Measurements from ENCODE around the gene TPCN1.
A peak's percentile ranks its signal among the peaks of the same experiment; 100 is the strongest.
"Not testable (repeated sequence)": the region's sequence is repeated elsewhere in the genome, so short reads cannot be mapped to it uniquely, and the experiment has no call there.

TPCN1 gene

DNA sequence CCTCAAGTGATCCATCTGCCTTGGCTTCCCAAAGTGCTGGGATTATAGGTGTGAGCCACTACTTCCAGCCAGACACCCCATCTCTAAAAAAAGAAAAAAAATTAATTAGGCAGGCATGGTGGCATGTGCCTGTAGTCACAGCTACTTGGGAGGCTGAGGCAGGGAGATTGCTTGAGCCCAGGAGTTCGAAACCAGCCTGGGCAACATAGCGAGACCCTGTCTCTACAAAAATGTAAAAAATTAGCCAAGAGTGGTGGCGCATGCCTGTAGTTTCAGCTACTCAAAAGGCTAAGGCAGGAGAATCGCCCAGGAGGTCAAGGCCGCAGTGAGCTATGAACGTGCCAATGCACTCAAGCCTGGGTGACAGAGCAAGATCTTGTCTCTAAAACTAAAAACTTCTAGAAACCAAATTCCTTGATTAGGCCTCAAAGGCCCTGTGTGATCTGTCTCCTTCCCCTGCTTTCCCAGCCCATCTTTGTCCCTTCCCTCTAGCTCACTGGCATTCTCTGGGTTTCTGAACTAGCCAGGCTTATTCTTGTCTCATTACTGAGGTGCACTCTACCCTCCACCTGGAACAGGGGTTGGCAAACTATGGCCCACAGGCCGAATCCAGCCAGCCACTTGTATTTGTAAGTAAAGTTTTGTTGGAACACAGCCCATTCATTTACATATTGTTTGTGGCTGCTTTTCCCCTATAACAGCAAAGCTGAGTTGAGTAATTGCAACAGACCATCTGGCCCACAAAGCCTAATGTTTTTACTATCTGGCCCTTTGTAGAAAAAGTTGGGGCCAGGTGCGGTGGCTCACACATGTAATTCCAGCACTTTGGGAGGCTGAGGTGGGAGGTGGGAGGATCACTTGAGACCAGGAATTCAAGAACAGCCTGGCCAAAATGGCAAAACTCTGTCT, 17.2 kb upstream of the TPCN1 start:
- no peak overlapping the region for H3K14ac ChIP-seq (ENCODE audit: low read length in 2 of 2)
- H3K4me3 ChIP-seq (ENCODE audit: insufficient read depth in 1 of 2, low read depth in 1 of 2, low read length in 2 of 2) = no peak overlapping the region
- H3K18ac ChIP-seq (ENCODE audit: low read depth in 1 of 2, low read length in 2 of 2) = peak overlapping the region in 1 of 2 experiments; percentile 55
- 92% methylated on average over 7 of the region's 8 CpGs for WGBS
- no peaks in the 10 kb centered on the region for H3K79me1 ChIP-seq (replicated peaks; ENCODE audit: low read length, poor library complexity, severe bottlenecking)
- H2BK5ac ChIP-seq (ENCODE audit: low read depth, low read length, poor library complexity, severe bottlenecking) = no peak overlapping the region
- no peaks in the 10 kb centered on the region for H3K27me3 ChIP-seq (ENCODE audit: control insufficient read depth in 1 of 2, insufficient read depth in 1 of 2, low read length in 2 of 2)
- no peak overlapping the region for H3K4me2 ChIP-seq (ENCODE audit: low read length, poor library complexity, severe bottlenecking)
- no peaks in the 10 kb centered on the region for H3K9me3 ChIP-seq (ENCODE audit: control insufficient read depth, low read length)
- no peak overlapping the region for H3K27ac ChIP-seq (ENCODE audit: low read length, poor library complexity, severe bottlenecking)
- peak overlapping the region; percentile 1 for H4K8ac ChIP-seq (ENCODE audit: low read length)
- no peak overlapping the region for H2AFZ ChIP-seq (ENCODE audit: low read depth, low read length)
- H3K4me1 ChIP-seq (ENCODE audit: control insufficient read depth, insufficient read depth, low read depth, low read length) = peaks cover 8% of the 10 kb centered on the region
- H2BK12ac ChIP-seq (ENCODE audit: low read length in 2 of 2) = peak overlapping the region in 1 of 2 experiments; percentile 48
- no peak overlapping the region for H2BK120ac ChIP-seq (ENCODE audit: low read depth, low read length)
- H3K36me3 ChIP-seq (ENCODE audit: control insufficient read depth in 1 of 2, insufficient read depth in 2 of 2, low read depth in 1 of 2, low read length in 2 of 2) = peaks cover 0 to 4% of the 10 kb centered on the region in 2 experiments
- no peak overlapping the region for H2AK5ac ChIP-seq (ENCODE audit: low read length, severe bottlenecking)
- H2BK15ac ChIP-seq (ENCODE audit: low read depth, poor library complexity, severe bottlenecking) = peak overlapping the region; percentile 40
- no peak overlapping the region for H3K23ac ChIP-seq (ENCODE audit: low read length in 2 of 2)
- DNase-seq = peak; percentile 43
- no peak overlapping the region for H4K91ac ChIP-seq (ENCODE audit: low read length)
- peak overlapping the region in 1 of 2 experiments; percentile 10 for H3K4ac ChIP-seq (ENCODE audit: low read depth in 1 of 2, low read length in 2 of 2)
- H3K9ac ChIP-seq (ENCODE audit: low read length) = no peak overlapping the region

DNA sequence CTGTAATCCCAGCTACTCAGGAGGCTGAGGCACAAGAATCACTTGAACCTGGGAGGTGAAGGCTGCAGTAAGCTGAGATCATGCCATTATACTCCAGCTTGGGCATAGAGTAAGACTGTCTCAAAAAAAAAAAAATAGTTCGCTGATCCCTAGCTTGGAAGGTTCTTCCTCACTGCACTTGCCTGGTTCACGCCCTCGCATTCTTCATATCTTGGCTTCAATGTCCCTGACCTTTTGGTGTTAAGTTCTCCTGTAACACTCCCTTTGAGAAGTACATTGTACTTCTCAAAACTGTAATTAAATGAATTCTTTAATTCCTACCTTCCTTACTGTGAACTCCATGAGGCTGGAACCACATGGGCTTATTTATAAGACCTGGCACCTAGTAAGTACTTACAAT, 16.5 kb upstream of the TPCN1 start:
- no peak overlapping the region for H4K91ac ChIP-seq (ENCODE audit: low read length)
- H3K4me3 ChIP-seq (ENCODE audit: insufficient read depth in 1 of 2, low read depth in 1 of 2, low read length in 2 of 2) = no peak overlapping the region
- no peak overlapping the region for H2BK120ac ChIP-seq (ENCODE audit: low read depth, low read length)
- H3K9ac ChIP-seq (ENCODE audit: low read length) = no peak overlapping the region
- no peak overlapping the region for H2BK5ac ChIP-seq (ENCODE audit: low read depth, low read length, poor library complexity, severe bottlenecking)
- no peak overlapping the region for H2AK5ac ChIP-seq (ENCODE audit: low read length, severe bottlenecking)
- no peak overlapping the region for H3K23ac ChIP-seq (ENCODE audit: low read length in 2 of 2)
- no peak overlapping the region for H3K4ac ChIP-seq (ENCODE audit: low read depth in 1 of 2, low read length in 2 of 2)
- H3K9me3 ChIP-seq (ENCODE audit: control insufficient read depth, low read length) = no peaks in the 10 kb centered on the region
- peaks cover 8% of the 10 kb centered on the region for H3K4me1 ChIP-seq (ENCODE audit: control insufficient read depth, insufficient read depth, low read depth, low read length)
- peaks cover 0 to 4% of the 10 kb centered on the region in 2 experiments for H3K36me3 ChIP-seq (ENCODE audit: control insufficient read depth in 1 of 2, insufficient read depth in 2 of 2, low read depth in 1 of 2, low read length in 2 of 2)
- 92% methylated on average over 3 of the region's 3 CpGs for WGBS
- H3K14ac ChIP-seq (ENCODE audit: low read length in 2 of 2) = no peak overlapping the region
- no peak overlapping the region for H3K27ac ChIP-seq (ENCODE audit: low read length, poor library complexity, severe bottlenecking)
- no peak overlapping the region for H4K8ac ChIP-seq (ENCODE audit: low read length)
- H3K79me1 ChIP-seq (replicated peaks; ENCODE audit: low read length, poor library complexity, severe bottlenecking) = no peaks in the 10 kb centered on the region
- no peak overlapping the region for H2BK12ac ChIP-seq (ENCODE audit: low read length in 2 of 2)
- DNase-seq = no peak
- no peaks in the 10 kb centered on the region for H3K27me3 ChIP-seq (ENCODE audit: control insufficient read depth in 1 of 2, insufficient read depth in 1 of 2, low read length in 2 of 2)
- no peak overlapping the region for H2BK15ac ChIP-seq (ENCODE audit: low read depth, poor library complexity, severe bottlenecking)
- no peak overlapping the region for H3K18ac ChIP-seq (ENCODE audit: low read depth in 1 of 2, low read length in 2 of 2)
- H3K4me2 ChIP-seq (ENCODE audit: low read length, poor library complexity, severe bottlenecking) = no peak overlapping the region
- H2AFZ ChIP-seq (ENCODE audit: low read depth, low read length) = no peak overlapping the region

DNA sequence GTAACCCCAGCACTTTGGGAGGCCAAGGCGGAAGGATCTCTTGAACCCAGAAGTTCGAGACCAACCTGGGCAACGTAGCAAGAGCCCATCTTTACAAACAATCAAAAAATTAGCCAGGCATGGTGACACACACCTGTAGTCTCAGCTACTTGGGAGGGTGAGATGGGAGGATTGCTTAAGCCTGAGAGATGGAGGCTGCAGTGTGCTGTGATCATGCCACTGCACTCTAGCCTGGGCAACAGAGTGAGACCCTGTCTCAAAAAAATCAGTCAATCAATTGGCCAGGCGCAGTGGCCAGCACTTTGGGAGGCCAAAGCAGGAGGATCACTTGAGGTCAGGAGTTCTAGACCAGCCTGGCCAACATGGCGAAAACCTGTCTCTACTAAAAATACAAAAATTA, 14.5 kb upstream of the TPCN1 start:
- H3K14ac ChIP-seq (ENCODE audit: low read length in 2 of 2); H4K8ac ChIP-seq (ENCODE audit: low read length); H2BK15ac ChIP-seq (ENCODE audit: low read depth, poor library complexity, severe bottlenecking); H2AK5ac ChIP-seq (ENCODE audit: low read length, severe bottlenecking); H3K27ac ChIP-seq (ENCODE audit: low read length, poor library complexity, severe bottlenecking); H2AFZ ChIP-seq (ENCODE audit: low read depth, low read length); H3K4ac ChIP-seq (ENCODE audit: low read depth in 1 of 2, low read length in 2 of 2); H3K4me3 ChIP-seq (ENCODE audit: insufficient read depth in 1 of 2, low read depth in 1 of 2, low read length in 2 of 2); H3K79me1 ChIP-seq (replicated peaks; ENCODE audit: low read length, poor library complexity, severe bottlenecking); H3K9ac ChIP-seq (ENCODE audit: low read length); DNase-seq; H3K27me3 ChIP-seq (ENCODE audit: control insufficient read depth in 1 of 2, insufficient read depth in 1 of 2, low read length in 2 of 2); H3K4me2 ChIP-seq (ENCODE audit: low read length, poor library complexity, severe bottlenecking); H2BK120ac ChIP-seq (ENCODE audit: low read depth, low read length); H3K36me3 ChIP-seq (ENCODE audit: control insufficient read depth in 1 of 2, insufficient read depth in 2 of 2, low read depth in 1 of 2, low read length in 2 of 2); H3K23ac ChIP-seq (ENCODE audit: low read length in 2 of 2); H2BK5ac ChIP-seq (ENCODE audit: low read depth, low read length, poor library complexity, severe bottlenecking); H3K9me3 ChIP-seq (ENCODE audit: control insufficient read depth, low read length); H2BK12ac ChIP-seq (ENCODE audit: low read length in 2 of 2); H3K4me1 ChIP-seq (ENCODE audit: control insufficient read depth, insufficient read depth, low read depth, low read length): not testable (repeated sequence)
- 100% methylated on average over 5 of the region's 5 CpGs for WGBS
- peak overlapping the region in 1 of 2 experiments; percentile 25 for H3K18ac ChIP-seq (ENCODE audit: low read depth in 1 of 2, low read length in 2 of 2)
- H4K91ac ChIP-seq (ENCODE audit: low read length) = peak overlapping the region; percentile 32

DNA sequence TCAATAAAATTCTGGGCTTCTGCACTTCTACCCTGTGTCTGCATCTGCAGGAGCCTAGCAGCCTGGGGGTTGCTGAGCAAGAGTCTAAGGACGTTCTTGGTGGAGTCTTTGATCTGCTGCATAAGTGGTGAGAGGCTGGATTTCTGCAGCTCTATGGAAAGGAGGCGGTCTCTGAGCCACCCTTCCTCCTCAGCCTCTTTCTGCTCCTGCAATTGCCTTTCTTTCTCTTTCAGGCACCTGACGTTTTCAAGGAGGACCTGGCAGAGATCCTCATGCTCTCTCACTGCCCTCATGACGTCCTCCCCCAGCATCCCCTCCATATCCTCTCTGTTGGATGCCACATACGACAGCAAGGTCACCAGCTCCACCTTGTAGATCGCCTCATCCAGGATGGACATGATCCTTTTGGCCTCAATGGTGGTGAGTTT, 13.6 kb upstream of the TPCN1 start:
- Histone ChIP-seq H2BK120ac (ENCODE audit: low read depth, low read length) (no peak overlapping the region), H4K91ac (ENCODE audit: low read length) (no peak overlapping the region), H2AFZ (ENCODE audit: low read depth, low read length) (no peak overlapping the region), H3K14ac (ENCODE audit: low read length in 2 of 2) (no peak overlapping the region), H3K9ac (ENCODE audit: low read length) (no peak overlapping the region), H3K4me3 (ENCODE audit: insufficient read depth in 1 of 2, low read depth in 1 of 2, low read length in 2 of 2) (no peak overlapping the region), H2BK15ac (ENCODE audit: low read depth, poor library complexity, severe bottlenecking) (no peak overlapping the region), H2BK12ac (ENCODE audit: low read length in 2 of 2) (peak overlapping the region; percentile 20 to 74), H3K4me2 (ENCODE audit: low read length, poor library complexity, severe bottlenecking) (no peak overlapping the region), H3K79me1 (replicated peaks; ENCODE audit: low read length, poor library complexity, severe bottlenecking) (no peaks in the 10 kb centered on the region), H3K4ac (ENCODE audit: low read depth in 1 of 2, low read length in 2 of 2) (peak overlapping the region in 1 of 2 experiments; percentile 30), H4K8ac (ENCODE audit: low read length) (no peak overlapping the region), H3K27ac (ENCODE audit: low read length, poor library complexity, severe bottlenecking) (no peak overlapping the region), H3K9me3 (ENCODE audit: control insufficient read depth, low read length) (no peaks in the 10 kb centered on the region), H2BK5ac (ENCODE audit: low read depth, low read length, poor library complexity, severe bottlenecking) (no peak overlapping the region), H3K27me3 (ENCODE audit: control insufficient read depth in 1 of 2, insufficient read depth in 1 of 2, low read length in 2 of 2) (no peaks in the 10 kb centered on the region), H3K23ac (ENCODE audit: low read length in 2 of 2) (no peak overlapping the region), H3K4me1 (ENCODE audit: control insufficient read depth, insufficient read depth, low read depth, low read length) (no peaks in the 10 kb centered on the region), H3K36me3 (ENCODE audit: control insufficient read depth in 1 of 2, insufficient read depth in 2 of 2, low read depth in 1 of 2, low read length in 2 of 2) (no peaks in the 10 kb centered on the region), H3K18ac (ENCODE audit: low read depth in 1 of 2, low read length in 2 of 2) (peak overlapping the region in 1 of 2 experiments; percentile 22), H2AK5ac (ENCODE audit: low read length, severe bottlenecking) (no peak overlapping the region)
- peak; percentile 37 for DNase-seq
- 71% methylated on average over 6 of the region's 6 CpGs for WGBS

Data from mesenchymal stem cell (in vitro differentiated cells and primary cell).